GM12872 (cell line): ENCODE measurements around the gene EPB41L4B.

Experiments
- TF ChIP-seq, protein P1 (sequence below): IDR thresholded peaks from 3 replicates; pipeline ENCODE4 v1.5.1; 2011; ENCODE audit warnings: low read depth, mild to moderate bottlenecking, low read length, moderate library complexity; ENCODE audit not compliant: insufficient read depth

EPB41L4B gene

DNA sequence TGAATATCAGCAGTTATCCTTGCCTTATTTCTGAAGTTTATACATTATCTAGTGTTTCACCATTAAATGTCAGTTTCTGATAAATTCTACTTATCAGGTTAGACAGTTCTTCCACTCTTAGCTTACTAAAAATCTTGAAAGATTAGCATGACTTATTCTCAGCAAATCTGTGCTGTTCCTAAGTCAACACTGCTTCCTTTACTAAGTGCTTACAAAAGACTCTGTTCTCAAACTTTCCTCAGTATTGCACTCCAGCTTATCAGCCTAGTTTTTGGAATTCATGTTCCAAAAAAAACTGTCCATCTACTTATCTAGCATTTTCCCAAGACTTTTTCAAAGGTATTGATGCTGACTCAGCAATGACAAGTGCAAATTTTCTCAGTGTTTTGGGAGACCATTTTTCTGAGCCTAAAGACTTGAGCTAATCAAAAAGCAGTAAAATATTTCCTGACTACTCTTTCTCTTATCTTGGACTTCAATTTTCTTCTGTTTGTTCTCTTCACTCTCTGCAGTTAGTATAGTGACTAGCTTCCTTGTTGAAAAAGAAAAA, 92.7 kb downstream of the EPB41L4B start:
- TF ChIP-seq, protein P1, sequence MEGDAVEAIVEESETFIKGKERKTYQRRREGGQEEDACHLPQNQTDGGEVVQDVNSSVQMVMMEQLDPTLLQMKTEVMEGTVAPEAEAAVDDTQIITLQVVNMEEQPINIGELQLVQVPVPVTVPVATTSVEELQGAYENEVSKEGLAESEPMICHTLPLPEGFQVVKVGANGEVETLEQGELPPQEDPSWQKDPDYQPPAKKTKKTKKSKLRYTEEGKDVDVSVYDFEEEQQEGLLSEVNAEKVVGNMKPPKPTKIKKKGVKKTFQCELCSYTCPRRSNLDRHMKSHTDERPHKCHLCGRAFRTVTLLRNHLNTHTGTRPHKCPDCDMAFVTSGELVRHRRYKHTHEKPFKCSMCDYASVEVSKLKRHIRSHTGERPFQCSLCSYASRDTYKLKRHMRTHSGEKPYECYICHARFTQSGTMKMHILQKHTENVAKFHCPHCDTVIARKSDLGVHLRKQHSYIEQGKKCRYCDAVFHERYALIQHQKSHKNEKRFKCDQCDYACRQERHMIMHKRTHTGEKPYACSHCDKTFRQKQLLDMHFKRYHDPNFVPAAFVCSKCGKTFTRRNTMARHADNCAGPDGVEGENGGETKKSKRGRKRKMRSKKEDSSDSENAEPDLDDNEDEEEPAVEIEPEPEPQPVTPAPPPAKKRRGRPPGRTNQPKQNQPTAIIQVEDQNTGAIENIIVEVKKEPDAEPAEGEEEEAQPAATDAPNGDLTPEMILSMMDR: no peak

- TF ChIP-seq, protein P1: no peak
Measured at GRCh38 chr9:109225629-109226028, 95.2 kb downstream of the EPB41L4B start.

- TF ChIP-seq, protein P1: no peak
Measured at GRCh38 chr9:109224751-109225150, 96.1 kb downstream of the EPB41L4B start.

- TF ChIP-seq, protein P1: no peak
Measured at GRCh38 chr9:109214414-109214813, 106.4 kb downstream of the EPB41L4B start.

DNA sequence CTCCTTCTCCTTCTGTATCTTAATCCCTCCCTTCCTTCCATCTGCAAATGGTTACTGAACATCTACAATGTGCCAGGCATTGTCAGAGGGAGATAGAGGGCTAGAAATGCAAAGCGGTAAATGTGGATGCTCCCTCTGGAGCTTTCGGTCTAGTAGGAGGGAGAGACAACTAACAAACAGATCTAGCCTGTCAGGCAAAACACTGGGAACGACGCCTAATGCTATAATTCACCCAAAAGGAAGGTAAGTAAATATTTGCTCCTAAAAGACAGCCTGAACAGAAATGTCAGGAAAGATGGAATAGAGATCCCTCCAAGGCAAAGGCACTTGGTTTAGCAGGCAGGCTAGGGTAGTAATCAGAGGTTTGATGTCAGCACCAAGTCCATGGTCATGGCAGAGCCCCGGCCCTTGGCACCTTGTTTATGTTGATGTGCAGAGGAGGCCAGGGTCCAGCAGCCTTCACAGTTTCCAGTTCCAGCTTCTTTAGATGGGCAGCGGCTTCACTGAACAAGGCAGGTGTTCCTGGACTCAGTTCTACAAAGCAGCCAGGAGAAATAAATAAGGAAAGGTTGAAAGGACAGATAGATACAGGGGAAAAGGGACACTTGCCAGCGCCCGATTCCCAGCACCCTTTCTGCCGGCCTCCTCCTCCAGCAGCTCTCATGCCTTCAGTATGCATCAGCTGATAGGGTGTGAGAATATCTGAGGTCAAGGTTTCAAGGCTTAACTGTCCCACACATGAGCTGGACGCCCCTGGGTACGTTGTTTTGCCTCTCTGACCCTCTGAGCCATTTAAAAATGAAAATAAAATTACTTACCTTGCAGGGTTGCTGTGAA, 107.4 kb downstream of the EPB41L4B start:
- TF ChIP-seq, protein P1: no peak

DNA sequence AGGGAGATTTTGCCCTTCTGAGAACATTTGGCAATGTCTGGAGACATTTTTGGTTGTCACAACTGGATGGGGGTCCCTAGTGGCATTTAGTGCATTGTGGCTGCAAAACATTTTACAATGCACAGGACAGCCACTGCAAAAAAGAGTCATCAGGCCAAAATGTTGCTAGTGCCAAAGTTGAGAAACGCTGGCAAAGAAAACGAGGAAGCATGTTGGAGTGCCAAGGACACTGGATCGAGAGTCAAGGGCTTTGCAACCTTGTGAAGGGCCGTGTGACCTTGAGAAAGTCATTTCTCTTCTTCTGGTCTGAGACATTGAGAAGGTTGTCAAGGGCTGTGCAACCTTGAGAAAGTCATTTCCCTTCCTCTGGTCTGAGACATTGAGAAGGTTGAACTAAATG, 108.1 kb downstream of the EPB41L4B start:
- TF ChIP-seq, protein P1: no peak

DNA sequence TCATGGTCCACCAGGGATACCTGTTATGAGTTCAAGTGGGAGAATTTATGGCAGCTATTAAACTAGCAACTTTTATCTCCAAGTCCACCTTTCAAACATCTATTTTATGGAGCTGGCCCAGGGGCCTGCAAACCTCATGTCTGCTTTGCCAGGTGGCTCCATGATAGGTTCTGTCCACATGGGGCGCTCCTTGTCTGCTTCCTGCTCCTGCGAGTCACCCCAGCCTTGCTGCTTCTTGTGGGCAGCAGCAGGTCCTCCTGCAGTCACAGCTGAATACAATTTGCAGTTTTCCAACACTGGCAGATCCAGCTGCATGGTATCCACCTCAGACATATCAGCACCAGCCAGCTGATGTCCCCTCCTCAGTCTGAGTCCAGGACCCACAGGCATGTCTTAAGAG, 114.2 kb downstream of the EPB41L4B start:
- TF ChIP-seq, protein P1: no peak; the same call in 2 of the 3 replicates
